Endothelial cell (in vitro differentiated cells): ENCODE data around the gene PTK7. TPM values are rescaled to one million over a fixed set of nuclear protein-coding genes. Genes with fewer than 3 reads are reported as not detected.

Experiments
- DNase-seq: peaks from one replicate; pipeline ENCODE4 v3.0.0; 2021; ENCODE audit warnings: low spot score
- H3K27ac Mint-ChIP-seq: one replicate; pipeline ENCODE4 v1.8.0; 2021; ENCODE audit warnings: mixed read lengths, inconsistent platforms; ENCODE audit not compliant: unreplicated experiment
- H3K27me3 Mint-ChIP-seq: one replicate; pipeline ENCODE4 v1.8.0; 2021; ENCODE audit warnings: mild to moderate bottlenecking, moderate library complexity, mixed read lengths, inconsistent platforms; ENCODE audit not compliant: unreplicated experiment
- H3K36me3 Mint-ChIP-seq: one replicate; pipeline ENCODE4 v1.8.0; 2021; ENCODE audit warnings: mild to moderate bottlenecking, low read depth, mixed read lengths, inconsistent platforms; ENCODE audit not compliant: unreplicated experiment
- H3K4me1 Mint-ChIP-seq: one replicate; pipeline ENCODE4 v1.8.0; 2021; ENCODE audit warnings: mild to moderate bottlenecking, mixed read lengths, inconsistent platforms; ENCODE audit not compliant: unreplicated experiment
- H3K4me3 Mint-ChIP-seq: one replicate; pipeline ENCODE4 v1.8.0; 2021; ENCODE audit warnings: mild to moderate bottlenecking, mixed read lengths, inconsistent platforms; ENCODE audit not compliant: unreplicated experiment
- H3K9me3 Mint-ChIP-seq: one replicate; pipeline ENCODE4 v1.8.0; 2021; ENCODE audit warnings: mixed read lengths, inconsistent platforms; ENCODE audit not compliant: unreplicated experiment
- total RNA-seq: library from RNA; stranded (reverse); fragmentation: NEBNext Ultra II Directional; extraction: Animal tissue kit (Norgen Biotek cat#: 25700); gene quantifications from one replicate; pipeline ENCODE4 v1.2.1, GENCODE V29; 2021; ENCODE audit not compliant: unreplicated experiment
- TF ChIP-seq, protein P1 (sequence below): fragments of 200-600 bp; sonication (generic); IDR thresholded peaks from one replicate; pipeline ENCODE4 v1.5.0; 2021; ENCODE audit warnings: antibody characterized with exemption; ENCODE audit not compliant: unreplicated experiment

The PTK7 gene
- total RNA-seq, 1 donor from 2014 or later: 208 TPM

DNA sequence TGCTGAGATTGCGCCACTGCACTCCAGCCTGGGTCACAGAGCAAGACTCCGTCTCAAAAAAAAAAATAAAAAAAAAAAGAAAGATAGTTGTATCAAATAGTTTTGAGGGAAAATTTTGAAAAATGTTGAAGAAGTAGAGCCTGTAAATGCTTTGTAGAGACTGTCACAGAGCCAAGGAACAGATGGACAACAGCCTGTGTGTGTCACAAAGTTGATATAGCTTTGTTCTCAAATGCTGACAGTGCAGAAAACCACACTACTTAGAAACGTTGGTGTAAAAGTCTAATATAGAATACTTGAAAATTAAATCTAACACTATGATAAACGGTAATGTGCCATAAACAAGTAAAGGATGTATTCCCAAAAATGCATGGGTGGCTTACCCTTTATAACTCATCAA, 25.4 kb downstream of the PTK7 start:
- TF ChIP-seq, protein P1, sequence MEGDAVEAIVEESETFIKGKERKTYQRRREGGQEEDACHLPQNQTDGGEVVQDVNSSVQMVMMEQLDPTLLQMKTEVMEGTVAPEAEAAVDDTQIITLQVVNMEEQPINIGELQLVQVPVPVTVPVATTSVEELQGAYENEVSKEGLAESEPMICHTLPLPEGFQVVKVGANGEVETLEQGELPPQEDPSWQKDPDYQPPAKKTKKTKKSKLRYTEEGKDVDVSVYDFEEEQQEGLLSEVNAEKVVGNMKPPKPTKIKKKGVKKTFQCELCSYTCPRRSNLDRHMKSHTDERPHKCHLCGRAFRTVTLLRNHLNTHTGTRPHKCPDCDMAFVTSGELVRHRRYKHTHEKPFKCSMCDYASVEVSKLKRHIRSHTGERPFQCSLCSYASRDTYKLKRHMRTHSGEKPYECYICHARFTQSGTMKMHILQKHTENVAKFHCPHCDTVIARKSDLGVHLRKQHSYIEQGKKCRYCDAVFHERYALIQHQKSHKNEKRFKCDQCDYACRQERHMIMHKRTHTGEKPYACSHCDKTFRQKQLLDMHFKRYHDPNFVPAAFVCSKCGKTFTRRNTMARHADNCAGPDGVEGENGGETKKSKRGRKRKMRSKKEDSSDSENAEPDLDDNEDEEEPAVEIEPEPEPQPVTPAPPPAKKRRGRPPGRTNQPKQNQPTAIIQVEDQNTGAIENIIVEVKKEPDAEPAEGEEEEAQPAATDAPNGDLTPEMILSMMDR: no peak
- no peaks in the 10 kb centered on the region for H3K9me3 Mint-ChIP-seq
- H3K36me3 Mint-ChIP-seq: no peaks in the 10 kb centered on the region
- H3K4me3 Mint-ChIP-seq: no peak overlapping the region
- peaks cover 17% of the 10 kb centered on the region for H3K4me1 Mint-ChIP-seq
- no peak for DNase-seq
- H3K27me3 Mint-ChIP-seq: no peaks in the 10 kb centered on the region
- H3K27ac Mint-ChIP-seq: no peak overlapping the region

DNA sequence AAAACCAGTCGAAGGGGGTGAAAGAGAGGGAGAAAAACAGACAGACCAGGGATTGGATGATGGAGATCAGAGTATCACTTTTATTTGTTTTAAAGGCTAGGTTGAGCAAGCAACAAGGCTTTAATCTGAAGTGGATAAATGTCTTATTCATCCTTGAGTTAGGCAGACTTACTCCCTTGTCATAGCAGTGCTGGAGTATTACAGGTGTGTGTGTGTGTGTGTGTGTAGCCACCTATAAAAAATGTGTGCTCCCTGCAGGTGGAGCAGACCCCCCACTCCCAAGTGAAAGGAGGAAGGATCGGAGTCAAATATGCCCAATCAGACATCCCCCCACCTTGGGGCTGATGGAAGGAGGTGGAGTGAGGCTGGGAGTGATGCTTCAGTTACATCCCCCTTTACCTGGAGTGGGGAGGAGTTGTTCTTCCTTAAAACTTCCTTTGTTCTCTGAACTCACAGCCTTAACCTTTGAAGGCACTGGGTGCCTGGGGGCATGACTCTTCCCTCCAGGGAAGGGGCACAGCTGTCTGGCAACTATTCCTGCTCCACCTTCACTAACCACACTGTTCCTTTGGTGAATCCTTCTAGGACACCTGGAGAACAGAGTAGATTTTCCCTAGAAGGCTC, 27.3 kb downstream of the PTK7 start:
- TF ChIP-seq, protein P1: no peak
- Mint-ChIP-seq H3K9me3 (no peaks in the 10 kb centered on the region), H3K27ac (no peak overlapping the region), H3K36me3 (no peaks in the 10 kb centered on the region), H3K27me3 (no peaks in the 10 kb centered on the region), H3K4me1 (no peaks in the 10 kb centered on the region), H3K4me3 (no peak overlapping the region)
- no peak for DNase-seq

DNA sequence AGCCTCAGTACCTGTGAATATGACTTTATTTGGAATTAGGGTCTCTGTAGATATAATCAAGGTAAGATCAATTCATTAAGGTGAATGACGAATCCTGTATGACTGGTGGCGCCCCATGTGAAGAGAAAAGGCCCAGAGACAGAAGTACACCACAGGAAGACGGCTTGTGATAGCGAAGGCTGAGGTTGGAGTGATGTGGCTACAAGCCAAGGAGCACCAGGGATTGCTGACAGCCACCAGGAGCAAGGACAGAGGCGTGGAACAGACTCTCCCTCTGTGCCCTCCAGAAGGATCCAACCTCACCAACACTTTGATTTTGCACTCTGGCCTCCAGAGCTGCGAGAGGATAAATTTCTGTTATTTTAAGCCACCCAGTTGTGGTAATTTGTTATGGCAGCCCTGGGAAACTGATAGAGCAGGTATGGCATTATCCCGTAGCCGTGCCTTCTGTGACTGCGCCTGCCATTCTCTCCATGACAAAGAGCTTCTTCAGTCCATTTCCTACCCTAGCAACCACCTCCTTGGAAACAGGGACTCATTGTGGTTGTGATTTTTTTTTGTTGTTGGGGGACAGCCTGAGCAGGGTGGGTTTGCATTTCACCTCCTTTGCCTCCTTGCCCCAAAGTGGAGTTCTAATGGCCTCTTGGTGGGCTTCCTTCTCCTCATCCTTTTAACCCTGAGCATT, 29.6 kb downstream of the PTK7 start:
- DNase-seq: no peak
- H3K36me3 Mint-ChIP-seq: no peaks in the 10 kb centered on the region
- H3K27ac Mint-ChIP-seq: no peak overlapping the region
- no peak overlapping the region for H3K4me3 Mint-ChIP-seq
- H3K9me3 Mint-ChIP-seq: no peaks in the 10 kb centered on the region
- no peaks in the 10 kb centered on the region for H3K4me1 Mint-ChIP-seq
- peaks cover 2% of the 10 kb centered on the region for H3K27me3 Mint-ChIP-seq
- TF ChIP-seq, protein P1: no peak

DNA sequence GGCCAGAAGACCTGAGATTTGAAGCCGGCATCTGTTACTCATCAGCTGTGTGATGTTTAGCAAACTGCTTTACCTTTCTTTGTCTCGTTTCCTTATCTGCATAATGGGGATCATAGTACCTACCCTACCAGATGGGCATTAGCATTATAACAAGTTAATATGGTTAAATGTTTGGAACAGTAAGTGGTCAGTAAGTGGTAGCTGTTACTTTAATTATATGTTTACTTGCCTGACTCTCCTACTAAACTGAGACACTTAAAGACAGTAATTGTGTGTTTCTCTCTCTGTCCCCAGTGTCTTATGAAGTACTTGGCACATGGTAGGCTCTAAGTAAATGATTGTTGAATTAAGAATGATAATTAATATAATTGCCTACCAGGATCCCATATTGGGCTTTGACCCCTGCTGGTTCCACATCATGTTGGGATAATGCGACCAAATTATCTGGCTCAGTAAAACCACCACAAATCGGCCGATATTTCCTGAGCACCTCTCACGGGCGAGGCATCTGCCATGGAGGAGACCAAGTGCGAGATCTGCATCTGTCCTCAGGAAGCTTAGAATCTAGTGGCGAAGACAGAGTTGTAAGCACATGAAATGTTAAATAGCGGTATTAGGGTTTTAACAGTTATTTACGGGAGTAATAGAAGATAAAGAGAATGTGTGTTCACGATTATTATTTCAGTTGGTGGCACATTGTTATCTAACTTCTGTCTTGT, 31.4 kb downstream of the PTK7 start:
- H3K27ac Mint-ChIP-seq: peak overlapping the region; percentile 57
- no peaks in the 10 kb centered on the region for H3K4me1 Mint-ChIP-seq
- no peaks in the 10 kb centered on the region for H3K9me3 Mint-ChIP-seq
- peaks cover 2% of the 10 kb centered on the region for H3K27me3 Mint-ChIP-seq
- TF ChIP-seq, protein P1: no peak
- H3K36me3 Mint-ChIP-seq: no peaks in the 10 kb centered on the region
- H3K4me3 Mint-ChIP-seq: peak overlapping the region; percentile 37
- DNase-seq: no peak
